Natural killer cell (primary cell): ENCODE results near the gene UBE2N. TPM values are rescaled to one million over a fixed set of nuclear protein-coding genes. Genes with fewer than 3 reads are reported as not detected.

Experiments
- ATAC-seq, 3 donors: fragments of 150-1000 bp in 2 of 3; fragments of 200-7000 bp in 1 of 3; cut with Tn5 transposase; 1 replicate in 1 of 3; 2 replicates in 2 of 3; pipeline ENCODE4 v1.10.0; 2021; ENCODE audit warnings: mild to moderate bottlenecking in 2 of 3, moderate library complexity in 2 of 3
- DNase-seq, 2 donors: peaks; one replicate each; pipeline versions ENCODE4 v3.0.0 to v3.0.0-alpha.2; 2013 to 2021; ENCODE audit warnings: mixed read lengths in 1 of 2
- H3K27ac ChIP-seq: one replicate; pipeline ENCODE4 v1.5.1; 2013; ENCODE audit warnings: mild to moderate bottlenecking, low read length
- H3K27me3 ChIP-seq: one replicate; pipeline ENCODE4 v1.6.1; 2013; ENCODE audit warnings: low read length; ENCODE audit not compliant: control insufficient read depth, insufficient read depth
- H3K36me3 ChIP-seq: one replicate; pipeline ENCODE4 v1.6.1; 2013; ENCODE audit warnings: low read length; ENCODE audit not compliant: control insufficient read depth, insufficient read depth
- H3K4me1 ChIP-seq: one replicate; pipeline ENCODE4 v1.6.1; 2013; ENCODE audit warnings: low read length; ENCODE audit not compliant: control insufficient read depth, insufficient read depth
- H3K4me3 ChIP-seq: one replicate; pipeline ENCODE4 v1.5.1; 2013; ENCODE audit warnings: low read length
- H3K9me3 ChIP-seq: one replicate; pipeline ENCODE4 v1.6.1; 2013; ENCODE audit warnings: low read length; ENCODE audit not compliant: control insufficient read depth, insufficient read depth
- H3K27ac Mint-ChIP-seq, 2 donors: one replicate each; pipeline ENCODE4 v1.8.0; 2022; ENCODE audit warnings: mild to moderate bottlenecking in 2 of 2, mixed read lengths in 2 of 2, moderate library complexity in 1 of 2
- H3K27me3 Mint-ChIP-seq, 2 donors: one replicate each; pipeline ENCODE4 v1.8.0; 2022; ENCODE audit warnings: low read depth in 2 of 2, mixed read lengths in 2 of 2
- H3K36me3 Mint-ChIP-seq: one replicate; pipeline ENCODE4 v1.8.0; 2022; ENCODE audit warnings: mixed read lengths
- H3K4me1 Mint-ChIP-seq, 2 donors: one replicate each; pipeline ENCODE4 v1.8.0; 2022; ENCODE audit warnings: mixed read lengths in 2 of 2
- H3K4me3 Mint-ChIP-seq: one replicate; pipeline ENCODE4 v1.8.0; 2022; ENCODE audit warnings: mild to moderate bottlenecking, moderate library complexity, mixed read lengths
- H3K9me3 Mint-ChIP-seq, 2 donors: one replicate each; pipeline ENCODE4 v1.8.0; 2022; ENCODE audit warnings: mixed read lengths in 2 of 2
- CTCF ChIP-seq: fragments of 200-600 bp; IDR thresholded peaks from one replicate; pipeline ENCODE4 v1.8.0; 2022; ENCODE audit warnings: antibody characterized with exemption
- WGBS: methylation state at CpG from one replicate; pipeline ENCODE4 v1.1.7; 2013; ENCODE audit warnings: missing lambda C conversion rate; ENCODE audit not compliant: insufficient coverage; 5-methylcytosine and 5-hydroxymethylcytosine counted together
- intact Hi-C: fragments of 100-400 bp; cut with micrococcal nuclease; formaldehyde crosslinking; loops from one replicate; pipeline ENCODE4 v1.14.2; 2022
- total RNA-seq, 4 donors: library from RNA; stranded (reverse); fragments of 120-200 nt in 1 of 4; gene quantifications; one replicate each; pipeline versions ENCODE4 v1.2.3 to v1.2.4, GENCODE V29; 2013 to 2022

Gene UBE2N
- total RNA-seq, 3 donors from 2014 or later (not counting 1 experiment from before 2014, with no cell fraction given), result 72.3 to 79.7 (median 72.9) TPM

- Histone ChIP-seq H3K9me3 (no peaks in the 10 kb centered on the region), H3K36me3 (no peaks in the 10 kb centered on the region), H3K4me3 (no peak overlapping the region), H3K4me1 (peaks cover 8% of the 10 kb centered on the region), H3K27me3 (no peaks in the 10 kb centered on the region), H3K27ac (no peak overlapping the region)
- DNase-seq (no peak), ATAC-seq (no peak)
- H3K27ac Mint-ChIP-seq, result no peak overlapping the region
- H3K4me3 Mint-ChIP-seq, result no peak overlapping the region
- no peaks in the 10 kb centered on the region for H3K9me3 Mint-ChIP-seq
- peaks cover 6 to 10% of the 10 kb centered on the region in 2 donors for H3K4me1 Mint-ChIP-seq
- WGBS, result 51% methylated on average over 4 of the region's 4 CpGs
- no peaks in the 10 kb centered on the region for H3K36me3 Mint-ChIP-seq
- intact Hi-C loops, result no loop called here
- H3K27me3 Mint-ChIP-seq, result peaks cover 0 to 4% of the 10 kb centered on the region in 2 donors
- no peak for TF ChIP-seq CTCF
These were observed 75.3 kb downstream of the UBE2N start for GRCh38 chr12:93366422-93366821.

- no peak overlapping the region for H3K4me3 Mint-ChIP-seq
- no peaks in the 10 kb centered on the region for H3K9me3 Mint-ChIP-seq
- H3K4me1 ChIP-seq, result peaks cover 8% of the 10 kb centered on the region
- peaks cover 0 to 3% of the 10 kb centered on the region in 2 donors for H3K27me3 Mint-ChIP-seq
- H3K4me1 Mint-ChIP-seq, result peaks cover 6 to 10% of the 10 kb centered on the region in 2 donors
- H3K36me3 ChIP-seq, result no peaks in the 10 kb centered on the region
- no peak overlapping the region for H3K27ac ChIP-seq
- H3K27me3 ChIP-seq, result no peaks in the 10 kb centered on the region
- no peaks in the 10 kb centered on the region for H3K9me3 ChIP-seq
- ATAC-seq (no peak), DNase-seq (no peak)
- H3K4me3 ChIP-seq, result no peak overlapping the region
- intact Hi-C loops, result no loop called here
- TF ChIP-seq CTCF, result no peak
- H3K27ac Mint-ChIP-seq, result no peak overlapping the region
- H3K36me3 Mint-ChIP-seq, result no peaks in the 10 kb centered on the region
- 77% methylated on average over 6 of the region's 7 CpGs for WGBS
These were observed 75.9 kb downstream of the UBE2N start for GRCh38 chr12:93365616-93366405.

- Histone ChIP-seq H3K9me3 (no peaks in the 10 kb centered on the region), H3K27me3 (no peaks in the 10 kb centered on the region), H3K27ac (no peak overlapping the region), H3K4me1 (peaks cover 8% of the 10 kb centered on the region), H3K36me3 (no peaks in the 10 kb centered on the region), H3K4me3 (no peak overlapping the region)
- intact Hi-C loops, result no loop called here
- ATAC-seq (peak; percentile 44 to 83 (median 54)), DNase-seq (peak in 1 of 2 donors; percentile 21)
- Mint-ChIP-seq H3K27ac (peak overlapping the region in 1 of 2 donors; percentile 10), H3K27me3 (peaks cover 0 to 2% of the 10 kb centered on the region in 2 donors), H3K4me1 (peaks cover 6 to 10% of the 10 kb centered on the region in 2 donors), H3K36me3 (no peaks in the 10 kb centered on the region), H3K9me3 (no peaks in the 10 kb centered on the region), H3K4me3 (no peak overlapping the region)
- TF ChIP-seq CTCF, result no peak
- WGBS, result no CpG with 5 or more reads among the region's 3 CpGs
These were observed 77.9 kb downstream of the UBE2N start for GRCh38 chr12:93363841-93364297.
